IgD-negative memory B cell (primary cell): Measurements from ENCODE around the gene C16orf90. TPM values are rescaled to one million over a fixed set of nuclear protein-coding genes. Genes with fewer than 3 reads are reported as not detected.
"Not testable (repeated sequence)": the region's sequence is repeated elsewhere in the genome, so short reads cannot be mapped to it uniquely, and the experiment has no call there.

Experiments used
- H3K27ac Mint-ChIP-seq, 3 donors: one replicate each; pipeline ENCODE4 v1.8.0; 2020 to 2022; ENCODE audit warnings: mild to moderate bottlenecking in 3 of 3, mixed read lengths in 3 of 3, moderate library complexity in 1 of 3
- H3K27me3 Mint-ChIP-seq: one replicate; pipeline ENCODE4 v1.8.0; 2021; ENCODE audit warnings: mixed read lengths
- H3K36me3 Mint-ChIP-seq: one replicate; pipeline ENCODE4 v1.8.0; 2020; ENCODE audit warnings: mild to moderate bottlenecking, mixed read lengths
- H3K4me1 Mint-ChIP-seq, 3 donors: one replicate each; pipeline ENCODE4 v1.8.0; 2020 to 2022; ENCODE audit warnings: mixed read lengths in 3 of 3, mild to moderate bottlenecking in 1 of 3
- H3K4me3 Mint-ChIP-seq, 4 donors: one replicate each; pipeline ENCODE4 v1.8.0; 2020 to 2022; ENCODE audit warnings: mild to moderate bottlenecking in 4 of 4, mixed read lengths in 4 of 4, moderate library complexity in 3 of 4
- H3K9me3 Mint-ChIP-seq, 3 donors: one replicate each; pipeline ENCODE4 v1.8.0; 2020 to 2021; ENCODE audit warnings: mixed read lengths in 3 of 3, mild to moderate bottlenecking in 1 of 3
- polyA plus RNA-seq: library from polyadenylated mRNA; unstranded; fragments of 300-500 nt; fragmentation: Illumina TruSeq; gene quantifications from one replicate; pipeline ENCODE4 v1.2.3, GENCODE V29; 2021

C16orf90 gene
- polyA plus RNA-seq, 1 donor from 2014 or later: not detected

DNA sequence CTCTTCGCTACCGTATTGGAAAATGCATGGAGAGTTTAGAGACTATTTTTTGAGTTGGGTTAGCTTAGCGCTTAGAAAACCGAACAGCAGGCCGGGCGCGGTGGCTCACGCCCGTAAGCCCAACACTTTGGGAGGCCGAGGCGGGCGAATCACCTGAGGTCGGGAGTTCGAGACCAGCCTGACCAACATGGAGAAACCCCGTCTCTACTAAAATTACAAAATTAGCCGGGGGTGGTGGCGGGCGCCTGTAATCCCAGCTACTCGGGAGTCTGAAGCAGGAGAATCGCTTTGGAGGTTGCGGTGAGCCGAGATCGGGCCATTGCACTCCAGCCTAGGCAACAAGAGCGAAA lies 6.1 kb upstream of the C16orf90 start:
- not testable (repeated sequence) for H3K27me3 Mint-ChIP-seq, H3K36me3 Mint-ChIP-seq, H3K9me3 Mint-ChIP-seq
- H3K27ac Mint-ChIP-seq: peak overlapping the region in 2 of 3 donors; percentile 79 to 96
- H3K4me3 Mint-ChIP-seq: peak overlapping the region; percentile 84 to 98 (median 91)
- H3K4me1 Mint-ChIP-seq: peaks cover 13 to 23% (median 14%) of the 10 kb centered on the region in 3 donors

DNA sequence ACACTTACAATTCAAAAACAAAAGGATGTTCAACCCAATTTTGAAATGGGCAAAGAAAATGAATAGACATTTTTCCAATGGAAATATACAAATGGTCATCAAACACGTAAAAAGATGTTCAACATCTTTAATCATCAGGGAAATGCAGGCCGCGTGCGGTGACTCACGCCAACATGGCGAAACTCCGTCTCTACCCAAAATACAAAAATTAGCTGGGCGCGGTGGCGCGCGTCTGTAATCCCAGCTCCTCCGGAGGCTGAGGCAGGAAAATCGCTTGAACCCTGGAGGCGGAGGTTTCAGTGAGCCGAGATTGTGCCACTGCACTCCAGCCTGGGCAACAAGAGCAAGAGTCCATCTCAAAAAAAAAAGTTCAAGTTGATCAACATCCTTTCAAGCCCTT lies 3.7 kb upstream of the C16orf90 start:
- H3K4me1 Mint-ChIP-seq: peaks cover 9 to 21% (median 13%) of the 10 kb centered on the region in 3 donors
- peak overlapping the region in 1 of 3 donors; percentile 79 for H3K27ac Mint-ChIP-seq
- H3K4me3 Mint-ChIP-seq: peak overlapping the region in 1 of 4 donors; percentile 74
- no peaks in the 10 kb centered on the region for H3K9me3 Mint-ChIP-seq
- H3K36me3 Mint-ChIP-seq: peaks cover 1% of the 10 kb centered on the region
- H3K27me3 Mint-ChIP-seq: no peaks in the 10 kb centered on the region

DNA sequence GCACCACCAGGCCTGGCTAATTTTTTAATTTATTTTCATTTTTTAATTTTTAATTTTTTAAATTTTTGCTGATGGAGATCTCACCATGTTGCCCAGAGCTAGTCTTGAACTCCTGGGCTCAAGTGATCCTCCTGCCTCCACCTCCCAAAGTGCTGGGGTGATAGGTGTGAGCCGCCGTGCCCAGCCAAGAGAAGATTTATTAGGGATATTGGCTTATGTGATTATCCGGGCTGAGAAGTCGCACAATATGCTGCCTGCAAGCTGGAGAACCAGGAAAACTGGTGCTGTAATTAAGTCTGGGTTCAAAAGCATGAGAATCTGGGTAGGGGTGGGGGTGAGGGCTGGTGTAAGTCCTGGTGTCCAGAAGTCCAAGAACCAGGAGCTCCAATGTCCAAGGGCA lies 2.5 kb upstream of the C16orf90 start:
- H3K27ac Mint-ChIP-seq: no peak overlapping the region
- H3K4me3 Mint-ChIP-seq: no peak overlapping the region
- no peaks in the 10 kb centered on the region for H3K27me3 Mint-ChIP-seq
- peaks cover 1% of the 10 kb centered on the region for H3K36me3 Mint-ChIP-seq
- H3K4me1 Mint-ChIP-seq: peaks cover 7 to 18% (median 9%) of the 10 kb centered on the region in 3 donors
- H3K9me3 Mint-ChIP-seq: no peaks in the 10 kb centered on the region

GRCh38 chr16:3496386-3496785 lies 1.1 kb upstream of the C16orf90 start:
- Mint-ChIP-seq H3K36me3 (no peaks in the 10 kb centered on the region), H3K4me1 (peaks cover 9 to 12% (median 9%) of the 10 kb centered on the region in 3 donors), H3K9me3 (no peaks in the 10 kb centered on the region), H3K4me3 (no peak overlapping the region), H3K27ac (no peak overlapping the region), H3K27me3 (no peaks in the 10 kb centered on the region)

GRCh38 chr16:3494386-3494973 lies 809 bp downstream of the C16orf90 start:
- no peak overlapping the region for H3K27ac Mint-ChIP-seq
- H3K4me1 Mint-ChIP-seq: peaks cover 0 to 2% (median under 1%) of the 10 kb centered on the region in 3 donors
- H3K9me3 Mint-ChIP-seq: no peaks in the 10 kb centered on the region
- no peaks in the 10 kb centered on the region for H3K36me3 Mint-ChIP-seq
- H3K4me3 Mint-ChIP-seq: no peak overlapping the region
- H3K27me3 Mint-ChIP-seq: no peaks in the 10 kb centered on the region

DNA sequence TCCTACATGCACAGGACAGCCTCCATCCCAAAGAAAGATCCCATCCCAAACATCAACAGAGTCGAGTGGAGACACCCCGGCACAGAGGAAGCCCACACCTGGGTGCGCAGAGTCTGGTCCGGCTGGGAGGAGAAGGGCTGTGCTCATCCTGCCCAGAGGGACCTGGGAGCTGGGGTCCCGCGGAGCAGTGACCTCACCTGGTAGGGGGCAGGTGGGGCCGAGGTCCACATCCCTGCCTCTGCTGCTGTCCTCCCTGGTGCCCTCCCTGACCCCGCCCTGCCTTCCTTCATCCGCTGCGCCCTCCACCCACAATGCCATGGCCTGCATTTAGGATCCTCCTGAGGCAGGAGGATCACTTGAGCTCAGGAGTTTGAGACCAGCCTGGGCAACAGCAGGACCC lies 2.9 kb downstream of the C16orf90 start:
- Mint-ChIP-seq H3K27ac (no peak overlapping the region), H3K27me3 (no peaks in the 10 kb centered on the region), H3K36me3 (no peaks in the 10 kb centered on the region)

GRCh38 chr16:3490911-3491629 lies 4.2 kb downstream of the C16orf90 start:
- Mint-ChIP-seq H3K27ac (peak overlapping the region in 2 of 3 donors; percentile 41 to 67), H3K9me3 (no peaks in the 10 kb centered on the region), H3K4me3 (no peak overlapping the region), H3K36me3 (peaks cover 3% of the 10 kb centered on the region), H3K4me1 (peaks cover 0 to 2% (median 0%) of the 10 kb centered on the region in 3 donors), H3K27me3 (no peaks in the 10 kb centered on the region)

More for the DNA sequence above, 2.9 kb downstream of the C16orf90 start:
- no peak overlapping the region for H3K4me3 Mint-ChIP-seq
- peaks cover 0 to 2% (median 0%) of the 10 kb centered on the region in 3 donors for H3K4me1 Mint-ChIP-seq
- H3K9me3 Mint-ChIP-seq: no peaks in the 10 kb centered on the region

DNA sequence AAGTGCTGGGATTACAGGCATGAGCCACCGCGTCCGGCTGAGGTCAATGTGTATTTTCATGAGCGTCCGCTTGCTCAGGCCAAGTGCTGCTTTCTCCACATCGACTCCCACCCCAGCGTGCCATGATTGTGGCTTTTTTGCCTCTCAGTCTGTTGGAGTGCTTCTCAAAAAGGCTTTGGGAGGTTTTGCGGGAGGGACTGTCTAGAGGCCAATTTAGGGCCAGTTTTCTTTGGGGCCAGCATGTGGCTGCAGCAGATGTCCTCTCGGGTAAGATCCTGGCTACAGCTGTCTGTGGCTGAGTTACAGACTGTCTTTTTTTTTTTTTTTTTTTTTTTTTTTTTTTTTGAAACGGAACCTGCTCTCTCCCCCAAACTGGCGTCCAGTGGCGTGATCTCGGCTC lies 6.5 kb downstream of the C16orf90 start:
- H3K4me3 Mint-ChIP-seq: no peak overlapping the region
- H3K27ac Mint-ChIP-seq: no peak overlapping the region

DNA sequence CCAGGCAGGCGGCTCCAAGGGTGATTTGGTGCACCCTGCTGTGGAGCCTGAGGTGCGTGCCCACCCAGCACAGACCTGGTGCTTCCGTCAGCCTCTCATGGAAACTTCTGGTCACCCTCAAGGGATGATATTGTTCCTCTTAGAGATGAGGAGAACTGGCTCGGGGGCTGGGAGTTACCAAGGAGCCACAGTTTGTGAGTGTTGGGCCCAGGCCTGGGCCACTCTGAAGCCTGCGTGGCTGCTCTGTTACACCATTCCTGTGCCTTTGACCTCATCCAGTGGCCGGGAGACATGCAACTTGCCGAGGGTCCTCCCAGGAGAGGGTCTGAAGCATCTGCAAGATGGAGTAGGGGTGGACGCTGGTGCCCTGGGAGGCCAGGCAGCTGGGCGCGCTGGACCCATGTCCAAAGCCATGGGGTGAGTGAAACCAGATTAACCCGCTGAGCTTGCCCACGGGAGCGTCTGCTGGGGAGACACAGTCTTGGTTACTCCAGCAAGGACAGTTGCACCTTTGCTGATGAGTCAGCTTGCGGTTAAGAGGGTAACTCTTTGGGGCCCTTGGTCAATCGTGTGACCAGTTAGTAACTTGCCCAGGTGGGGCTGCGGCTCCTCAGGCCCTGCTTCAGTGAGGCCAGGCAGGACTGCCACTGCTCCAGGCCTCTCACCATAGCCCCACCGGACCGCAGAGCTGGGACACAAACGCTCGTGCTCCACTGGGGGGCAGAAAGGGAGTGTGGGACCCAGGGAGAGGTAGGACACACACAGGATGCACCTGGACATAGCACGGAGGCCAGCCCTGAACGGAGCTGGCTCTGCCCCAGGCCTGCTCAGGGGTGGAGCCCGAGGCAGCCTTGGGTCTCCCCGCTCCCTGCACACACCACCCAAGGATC lies 7.5 kb downstream of the C16orf90 start:
- Mint-ChIP-seq H3K9me3 (no peaks in the 10 kb centered on the region), H3K4me1 (peaks cover 0 to 2% (median 0%) of the 10 kb centered on the region in 3 donors), H3K36me3 (peaks cover 8% of the 10 kb centered on the region), H3K27ac (no peak overlapping the region), H3K27me3 (no peaks in the 10 kb centered on the region), H3K4me3 (no peak overlapping the region)

More for the DNA sequence above, 6.5 kb downstream of the C16orf90 start:
- peaks cover 3% of the 10 kb centered on the region for H3K36me3 Mint-ChIP-seq
- H3K9me3 Mint-ChIP-seq: no peaks in the 10 kb centered on the region
- H3K27me3 Mint-ChIP-seq: no peaks in the 10 kb centered on the region
- H3K4me1 Mint-ChIP-seq: peaks cover 0 to 2% (median 0%) of the 10 kb centered on the region in 3 donors

DNA sequence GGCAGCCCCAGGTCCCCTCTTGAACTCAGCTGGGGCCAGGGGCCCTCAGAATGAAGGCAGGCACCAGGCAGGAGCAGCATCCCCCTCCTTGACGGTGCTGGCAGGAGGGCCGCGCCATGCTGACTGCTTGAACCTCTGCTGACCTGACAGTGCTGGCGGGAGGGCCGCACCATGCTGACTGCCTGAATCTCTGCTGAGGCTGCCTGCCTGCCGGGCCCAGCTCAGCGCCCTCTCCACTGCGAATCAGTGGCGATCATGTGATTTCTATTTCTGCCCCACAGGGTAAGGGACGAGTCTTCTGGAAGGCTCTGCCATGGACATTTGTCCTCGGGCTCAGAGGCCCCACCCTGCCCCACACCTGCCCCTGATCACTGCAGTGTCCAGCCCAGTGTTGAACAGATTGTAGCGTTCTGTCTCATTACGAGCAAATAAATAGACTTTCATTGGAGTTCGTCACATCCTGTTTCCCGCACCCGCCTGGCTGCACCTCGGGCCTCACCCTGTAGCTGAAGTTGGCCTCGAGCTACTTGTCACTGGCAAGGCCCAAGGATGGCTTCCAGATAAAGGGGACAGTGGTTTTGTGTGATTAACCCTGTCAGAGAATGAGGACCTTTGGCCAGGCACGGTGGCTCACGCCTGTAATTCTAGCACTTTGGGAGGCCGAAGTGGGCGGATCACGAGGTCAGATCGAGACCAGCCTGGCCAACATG lies 8.6 kb downstream of the C16orf90 start:
- Mint-ChIP-seq H3K4me3 (peak overlapping the region in 2 of 4 donors; percentile 8 to 14), H3K4me1 (peaks cover 0 to 4% (median 0%) of the 10 kb centered on the region in 3 donors), H3K36me3 (peaks cover 8% of the 10 kb centered on the region), H3K27ac (no peak overlapping the region), H3K27me3 (no peaks in the 10 kb centered on the region), H3K9me3 (no peaks in the 10 kb centered on the region)

- peaks cover 8% of the 10 kb centered on the region for H3K36me3 Mint-ChIP-seq
- no peak overlapping the region for H3K27ac Mint-ChIP-seq
- H3K27me3 Mint-ChIP-seq: no peaks in the 10 kb centered on the region
- H3K4me3 Mint-ChIP-seq: no peak overlapping the region
- peaks cover 0 to 2% (median 0%) of the 10 kb centered on the region in 3 donors for H3K4me1 Mint-ChIP-seq
- H3K9me3 Mint-ChIP-seq: no peaks in the 10 kb centered on the region
These were observed 9.3 kb downstream of the C16orf90 start for GRCh38 chr16:3485821-3486505.

GRCh38 chr16:3485097-3485745 lies 10.1 kb downstream of the C16orf90 start:
- no peaks in the 10 kb centered on the region for H3K9me3 Mint-ChIP-seq
- no peak overlapping the region for H3K27ac Mint-ChIP-seq
- H3K4me3 Mint-ChIP-seq: no peak overlapping the region
- H3K36me3 Mint-ChIP-seq: peaks cover 8% of the 10 kb centered on the region
- peaks cover 0 to 2% (median 0%) of the 10 kb centered on the region in 3 donors for H3K4me1 Mint-ChIP-seq
- no peaks in the 10 kb centered on the region for H3K27me3 Mint-ChIP-seq

- Mint-ChIP-seq H3K4me3 (no peak overlapping the region), H3K27ac (no peak overlapping the region), H3K36me3 (peaks cover 8% of the 10 kb centered on the region), H3K4me1 (peaks cover 0 to 4% (median 0%) of the 10 kb centered on the region in 3 donors), H3K27me3 (no peaks in the 10 kb centered on the region), H3K9me3 (no peaks in the 10 kb centered on the region)
These were observed 10.8 kb downstream of the C16orf90 start for GRCh38 chr16:3484318-3485096.
